HCT116 (cell line): Measurements from ENCODE around the gene C12orf57. TPM values are rescaled to one million over a fixed set of nuclear protein-coding genes. Genes with fewer than 3 reads are reported as not detected.

Experiments used
- ATAC-seq: fragments of 200-7000 bp; cut with Tn5 transposase; 2 replicates; pipeline ENCODE4 v1.9.1; 2020; ENCODE audit warnings: mild to moderate bottlenecking, moderate library complexity
- BruUV-seq: library from RNA; stranded (reverse); fragments of 400-500 nt; replicated peaks from 2 replicates; lab custom pipeline; 2021; lab: Mats Ljungman, UMichigan
- CTCF ChIA-PET: fragments of 300-600 bp; sonication (Branson Sonifier 250); formaldehyde crosslinking; loops from one replicate; lab custom pipeline; 2021; ENCODE audit warnings: antibody characterized with exemption; lab: Charles Lee
- POLR2A ChIA-PET: fragments of 300-600, 350-600 bp; sonication (Branson Sonifier 250); formaldehyde crosslinking; loops from one replicate; lab custom pipeline; 2021; ENCODE audit warnings: antibody characterized with exemption; lab: Charles Lee
- RAD21 ChIA-PET, 2 experiments: fragments of 300-600 bp; sonication (Branson Sonifier 250); formaldehyde crosslinking; loops; one replicate each; lab custom pipeline; 2023; ENCODE audit warnings: low total read pairs in 2 of 2; ENCODE audit not compliant: uncharacterized antibody in 2 of 2, unreplicated experiment in 2 of 2, low non-redundant PET in 1 of 2; lab: Charles Lee
- DNase-seq: peaks from one replicate; pipeline ENCODE4 v3.0.0-alpha.2; 2010; ENCODE audit warnings: low read depth, low spot score
- H2AFZ ChIP-seq: fragments of 200-600 bp; shearing (Covaris generic), sonication (generic); 2 replicates; pipeline ENCODE4 v1.6.1; 2017; ENCODE audit warnings: low read depth, mixed run types, mixed read lengths, antibody characterized with exemption, low read length; ENCODE audit not compliant: poor library complexity, severe bottlenecking
- H3K27ac ChIP-seq: 2 replicates; pipeline ENCODE4 v1.5.1; 2012; ENCODE audit warnings: low read depth, low read length
- H3K27me3 ChIP-seq: fragments of 200-600 bp; sonication (generic); 2 replicates; pipeline ENCODE4 v1.6.1; 2016; ENCODE audit warnings: mixed run types, low read length, mixed read lengths; ENCODE audit not compliant: insufficient read depth
- H3K36me3 ChIP-seq, 2 experiments: fragments of 200-500 bp in 1 of 2; fragments of 200-600 bp in 1 of 2; sonication (Bioruptor generic) in 1 of 2; sonication (generic) in 1 of 2; 2 replicates each; pipeline versions ENCODE4 v1.5.1 to v1.6.1; 2014 to 2016; ENCODE audit warnings: low read length in 2 of 2, inconsistent platforms in 1 of 2, mixed read lengths in 1 of 2, mixed run types in 1 of 2; ENCODE audit not compliant: insufficient read depth in 2 of 2, control insufficient read depth in 1 of 2
- H3K4me1 ChIP-seq, 2 experiments: fragments of 200-600 bp in 1 of 2; sonication (generic) in 1 of 2; 2 replicates each; pipeline versions ENCODE4 v1.5.1 to v1.6.1; 2012 to 2017; ENCODE audit warnings: low read length in 2 of 2, inconsistent platforms in 1 of 2, mild to moderate bottlenecking in 1 of 2, mixed read lengths in 1 of 2, mixed run types in 1 of 2, moderate library complexity in 1 of 2; ENCODE audit not compliant: insufficient read depth in 2 of 2, control insufficient read depth in 1 of 2
- H3K4me2 ChIP-seq: fragments of 200-600 bp; sonication (generic); 2 replicates; pipeline ENCODE4 v1.6.1; 2017; ENCODE audit warnings: mixed run types, low read length, mixed read lengths
- H3K4me3 ChIP-seq, 2 experiments: fragments of 200-600 bp in 1 of 2; sonication (generic) in 1 of 2; replicated peaks in 1 of 2; 2 replicates each; pipeline ENCODE4 v1.5.1; 2011 to 2016; ENCODE audit warnings: low read length in 2 of 2, control low read depth in 1 of 2, low read depth in 1 of 2, mild to moderate bottlenecking in 1 of 2, mixed read lengths in 1 of 2, mixed run types in 1 of 2
- H3K79me2 ChIP-seq: fragments of 200-600 bp; sonication (generic); 2 replicates; pipeline ENCODE4 v1.6.1; 2017; ENCODE audit warnings: mild to moderate bottlenecking, mixed run types, low read length, moderate library complexity, mixed read lengths; ENCODE audit not compliant: insufficient read depth
- H3K9ac ChIP-seq: fragments of 200-600 bp; sonication (generic); 2 replicates; pipeline ENCODE4 v1.6.1; 2016; ENCODE audit warnings: low read length, mixed read lengths
- H3K9me2 ChIP-seq: fragments of 200-600 bp; sonication (generic), shearing (Covaris generic); 2 replicates; pipeline ENCODE4 v1.6.1; 2017; ENCODE audit warnings: mixed run types, mild to moderate bottlenecking, moderate library complexity; ENCODE audit not compliant: insufficient read depth
- H3K9me3 ChIP-seq, 2 experiments: fragments of 200-500 bp in 1 of 2; fragments of 200-600 bp in 1 of 2; sonication (Bioruptor generic) in 1 of 2; sonication (generic) in 1 of 2; 2 replicates each; pipeline ENCODE4 v1.6.1; 2014 to 2017; ENCODE audit warnings: low read length in 2 of 2, mixed read lengths in 2 of 2, inconsistent platforms in 1 of 2, low read depth in 1 of 2, mild to moderate bottlenecking in 1 of 2, mixed run types in 1 of 2, moderate library complexity in 1 of 2; ENCODE audit not compliant: control insufficient read depth in 1 of 2, insufficient read depth in 1 of 2
- H4K20me1 ChIP-seq: fragments of 200-600 bp; sonication (generic), shearing (Covaris generic); 2 replicates; pipeline ENCODE4 v1.6.1; 2017; ENCODE audit warnings: mixed run types, mild to moderate bottlenecking, moderate library complexity; ENCODE audit not compliant: insufficient read depth
- CEBPB ChIP-seq: IDR thresholded peaks from 2 replicates; pipeline ENCODE4 v1.6.1; 2012; ENCODE audit warnings: low read depth
- ELF1 ChIP-seq: IDR thresholded peaks from 2 replicates; pipeline ENCODE4 v1.6.1; 2012; ENCODE audit warnings: low read depth, borderline replicate concordance
- JUND ChIP-seq: IDR thresholded peaks from 2 replicates; pipeline ENCODE4 v1.6.1; 2012
- POLR2A ChIP-seq: IDR thresholded peaks from 2 replicates; pipeline ENCODE4 v1.7.0; 2011; ENCODE audit warnings: borderline replicate concordance; ENCODE audit not compliant: insufficient read depth, insufficient read length; ENCODE audit errors: extremely low read depth
- POLR2AphosphoS5 ChIP-seq: IDR thresholded peaks from 2 replicates; pipeline ENCODE4 v1.6.1; 2011; ENCODE audit warnings: mild to moderate bottlenecking, low read depth, low read length, moderate library complexity
- REST ChIP-seq: IDR thresholded peaks from 2 replicates; pipeline ENCODE4 v1.6.1; 2012; ENCODE audit warnings: low read depth
- SIN3A ChIP-seq: IDR thresholded peaks from 2 replicates; pipeline ENCODE4 v1.6.1; 2012; ENCODE audit warnings: low read depth
- SP1 ChIP-seq: IDR thresholded peaks from 2 replicates; pipeline ENCODE4 v1.6.1; 2012; ENCODE audit warnings: low read depth
- intact Hi-C: fragments of 100-400 bp; cut with micrococcal nuclease; formaldehyde crosslinking; loops from 2 replicates; pipeline ENCODE4 v1.10.0; 2022
- total RNA-seq: library from RNA; stranded (reverse); gene quantifications from one replicate; pipeline ENCODE4 v1.2.1, GENCODE V29; 2021; ENCODE audit not compliant: unreplicated experiment

The C12orf57 gene
- total RNA-seq, 1 experiment from 2014 or later, result 202 TPM

DNA sequence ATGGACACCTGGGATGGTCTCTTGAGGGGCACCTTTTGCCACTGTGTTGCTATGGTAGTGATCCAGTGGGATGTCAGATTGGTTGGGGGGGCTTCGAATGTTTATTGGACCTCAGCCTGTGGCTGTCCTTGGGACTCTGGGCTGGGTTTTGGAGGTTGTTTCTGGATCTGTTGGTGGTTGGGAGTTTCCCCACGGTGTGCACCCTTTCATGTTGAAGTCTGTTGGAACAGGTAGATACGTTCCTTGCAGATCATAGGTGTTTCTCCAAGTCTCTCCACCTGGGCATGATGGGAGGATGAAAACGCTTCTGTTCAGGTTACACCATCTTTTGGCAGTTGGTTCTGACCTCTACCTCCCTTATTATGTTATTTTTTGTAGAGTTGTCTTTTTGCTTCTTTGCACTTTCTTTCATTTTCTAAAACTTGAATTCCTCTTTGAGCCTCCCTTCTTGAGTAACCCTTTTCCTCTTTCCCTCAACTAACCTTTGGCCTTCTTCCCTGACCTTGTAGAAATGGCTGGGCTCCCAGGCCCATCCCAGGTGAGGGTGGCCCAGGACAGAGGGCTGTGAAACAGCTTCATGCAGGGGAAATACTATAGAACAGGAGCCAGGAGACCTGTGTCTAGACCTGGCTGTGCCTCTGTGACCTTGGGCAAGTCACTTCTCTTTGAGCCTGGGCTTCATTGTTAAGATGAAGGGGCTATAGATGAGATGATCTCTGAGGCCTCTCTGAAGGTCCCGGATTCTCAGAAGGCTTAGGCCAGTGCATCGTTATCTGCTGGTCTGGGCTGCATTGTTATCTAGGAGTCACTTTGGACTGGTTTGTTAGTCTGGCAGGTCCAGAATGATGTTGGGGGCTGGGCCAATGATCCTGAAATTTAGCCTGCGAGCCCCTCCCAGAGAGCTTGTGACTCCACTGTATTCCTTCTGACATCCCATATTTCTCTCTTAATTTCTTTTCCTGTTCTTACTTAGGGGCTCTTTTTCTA is 14.1 kb upstream of the C12orf57 start:
- RAD21 ChIA-PET, result no interaction called here
- Histone ChIP-seq H3K27me3 (no peaks in the 10 kb centered on the region), H3K4me2 (peak overlapping the region; percentile 93), H3K9ac (peak overlapping the region; percentile 96), H3K36me3 (peaks cover 7 to 21% of the 10 kb centered on the region in 2 experiments; a peak in 2 of 4 replicates), H3K4me1 (peaks cover 21 to 43% of the 10 kb centered on the region in 2 experiments), H3K79me2 (peaks cover 62% of the 10 kb centered on the region), H3K9me3 (no peaks in the 10 kb centered on the region), H3K9me2 (no peaks in the 10 kb centered on the region), H3K4me3 (peak overlapping the region; percentile 79 to 92), H4K20me1 (no peaks in the 10 kb centered on the region), H3K27ac (peak overlapping the region; percentile 71), H2AFZ (no peak overlapping the region)
- POLR2A ChIA-PET, result interaction anchor here (5.1 kb wide), 1 partner anchor 15 kb away, joined by 96 read pairs; the partner anchor contains the start of genes C12orf57 and RNU7-1
- DNase-seq (no peak), ATAC-seq (no peak)
- CTCF ChIA-PET, result interaction anchor here (0.7 kb wide), 1 partner anchor 8 kb away, joined by 3 read pairs; no protein-coding TSS in a partner anchor
- BruUV-seq, result no TSS peak
- TF ChIP-seq CEBPB, result no peak
- no peak for TF ChIP-seq POLR2A
- TF ChIP-seq REST, result no peak
- no peak for TF ChIP-seq ELF1
- no peak for TF ChIP-seq POLR2AphosphoS5
- no peak for TF ChIP-seq SP1
- TF ChIP-seq SIN3A, result no peak
- TF ChIP-seq JUND, result no peak
- intact Hi-C loops, result loop anchor here (5.0 kb wide), 1 partner anchor 57 kb away; the partner anchor contains the start of gene SPSB2
